ENCODE measurements around the gene CPNE4. TPM values are rescaled to one million over a fixed set of nuclear protein-coding genes. Genes with fewer than 3 reads are reported as not detected.

The CPNE4 gene
- total RNA-seq, 1 experiment from 2014 or later: 1.9 TPM

DNA sequence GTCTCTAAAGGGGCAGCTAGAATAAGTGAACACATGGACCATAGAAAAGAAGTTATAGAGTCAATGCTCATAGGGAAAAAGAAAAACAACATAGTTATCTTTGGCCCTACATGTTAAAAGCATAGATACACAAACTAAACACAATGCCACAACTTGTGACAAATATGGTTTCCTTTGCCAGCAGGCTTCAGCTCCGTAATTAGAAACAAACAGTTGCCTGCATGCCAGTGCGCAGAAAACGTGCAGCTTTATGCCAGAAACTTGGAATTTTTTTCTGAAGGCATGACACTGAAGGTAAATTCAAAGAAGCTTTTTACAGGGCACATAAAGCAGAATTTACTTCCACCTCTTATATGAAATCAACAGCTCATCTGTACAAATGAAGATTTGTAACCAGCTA, 2.2 kb upstream of the CPNE4 start:
- Histone ChIP-seq H3K79me1 (ENCODE audit: insufficient read depth, low read depth, low read length, poor library complexity, severe bottlenecking) (no peaks in the 10 kb centered on the region), H3K56ac (ENCODE audit: insufficient read length, low read depth, low read length) (no peak overlapping the region), H3K14ac (ENCODE audit: insufficient read depth, low read length) (no peak overlapping the region), H4K8ac (replicated peaks; ENCODE audit: insufficient read length, low read depth, low read length) (no peak overlapping the region), H3K4ac (ENCODE audit: low read depth, low read length) (no peak overlapping the region), H2BK12ac (ENCODE audit: insufficient read length, low read depth, low read length) (no peak overlapping the region), H4K91ac (ENCODE audit: insufficient read length, low read depth, low read length) (no peak overlapping the region), H2BK20ac (ENCODE audit: low read depth, low read length, poor library complexity, severe bottlenecking) (no peak overlapping the region), H3T11ph (ENCODE audit: low read length) (no peak overlapping the region), H3K9ac (ENCODE audit: extremely low read depth, insufficient read length, low read length) (no peak overlapping the region), H2BK120ac (ENCODE audit: low read depth, low read length, poor library complexity, severe bottlenecking) (no peak overlapping the region), H3K9me3 (ENCODE audit: control insufficient read depth, low read depth, low read length) (no peaks in the 10 kb centered on the region), H3K4me1 (ENCODE audit: insufficient read depth, low read length) (no peaks in the 10 kb centered on the region), H2BK15ac (ENCODE audit: low read depth, low read length) (no peak overlapping the region), H4K20me1 (ENCODE audit: control insufficient read depth, insufficient read depth, insufficient read length) (no peaks in the 10 kb centered on the region), H4K5ac (ENCODE audit: insufficient read length, low read depth, low read length) (no peak overlapping the region), H3K4me2 (ENCODE audit: insufficient read depth, insufficient read length, low read length) (no peak overlapping the region), H2AFZ (ENCODE audit: low read length) (no peak overlapping the region), H3K18ac (ENCODE audit: insufficient read length, low read depth, low read length) (no peak overlapping the region), H2AK5ac (ENCODE audit: insufficient read length, low read length) (no peak overlapping the region), H3K27me3 (ENCODE audit: insufficient read depth, low read length) (no peaks in the 10 kb centered on the region; the same call in 1 of the 2 replicates), H3K27ac (ENCODE audit: insufficient read length, low read depth, low read length) (no peak overlapping the region), H3K23ac (ENCODE audit: insufficient read length, low read depth, low read length) (no peak overlapping the region), H3K23me2 (ENCODE audit: insufficient read length, low read depth, low read length, poor library complexity, severe bottlenecking) (peaks cover 15% of the 10 kb centered on the region), H2BK5ac (ENCODE audit: insufficient read length, low read length) (no peak overlapping the region), H3K79me2 (ENCODE audit: insufficient read depth, low read length) (no peaks in the 10 kb centered on the region)
- Mint-ChIP-seq H3K4me1 (peaks cover 11 to 18% of the 10 kb centered on the region in 2 experiments), H3K4me3 (no peak overlapping the region), H3K27me3 (ENCODE audit: low read depth) (peaks cover 52% of the 10 kb centered on the region), H3K27ac (no peak overlapping the region), H3K9me3 (no peaks in the 10 kb centered on the region), H3K36me3 (ENCODE audit: insufficient read depth in 1 of 3, low read depth in 3 of 3) (no peaks in the 10 kb centered on the region)
- TF ChIP-seq, protein P1, sequence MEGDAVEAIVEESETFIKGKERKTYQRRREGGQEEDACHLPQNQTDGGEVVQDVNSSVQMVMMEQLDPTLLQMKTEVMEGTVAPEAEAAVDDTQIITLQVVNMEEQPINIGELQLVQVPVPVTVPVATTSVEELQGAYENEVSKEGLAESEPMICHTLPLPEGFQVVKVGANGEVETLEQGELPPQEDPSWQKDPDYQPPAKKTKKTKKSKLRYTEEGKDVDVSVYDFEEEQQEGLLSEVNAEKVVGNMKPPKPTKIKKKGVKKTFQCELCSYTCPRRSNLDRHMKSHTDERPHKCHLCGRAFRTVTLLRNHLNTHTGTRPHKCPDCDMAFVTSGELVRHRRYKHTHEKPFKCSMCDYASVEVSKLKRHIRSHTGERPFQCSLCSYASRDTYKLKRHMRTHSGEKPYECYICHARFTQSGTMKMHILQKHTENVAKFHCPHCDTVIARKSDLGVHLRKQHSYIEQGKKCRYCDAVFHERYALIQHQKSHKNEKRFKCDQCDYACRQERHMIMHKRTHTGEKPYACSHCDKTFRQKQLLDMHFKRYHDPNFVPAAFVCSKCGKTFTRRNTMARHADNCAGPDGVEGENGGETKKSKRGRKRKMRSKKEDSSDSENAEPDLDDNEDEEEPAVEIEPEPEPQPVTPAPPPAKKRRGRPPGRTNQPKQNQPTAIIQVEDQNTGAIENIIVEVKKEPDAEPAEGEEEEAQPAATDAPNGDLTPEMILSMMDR (conservative IDR thresholded peaks at IDR 0.05): no peak
- no peak for DNase-seq
- no CpG with 5 or more reads among the region's 3 CpGs for WGBS (ENCODE audit: extremely low coverage, insufficient read length, low lambda C conversion rate)
